GM13976 (cell line): ENCODE measurements around the gene BNIPL.

Source experiments
- DNase-seq: peaks from one replicate; pipeline ENCODE4 v3.0.0; 2012; ENCODE audit warnings: low spot score
- CTCF ChIP-seq: IDR thresholded peaks from 2 replicates; pipeline ENCODE4 v1.5.1; 2012; ENCODE audit warnings: borderline replicate concordance, mild to moderate bottlenecking; ENCODE audit not compliant: insufficient read depth; ENCODE audit errors: extremely low read depth, missing control alignments, control extremely low read depth
- in situ Hi-C: fragments of 300-500 bp; cut with MboI; formaldehyde crosslinking; loops from one replicate; pipeline ENCODE4 v1.12.0; 2022; ENCODE audit warnings: low sequenced_read_pairs, mixed read lengths, inconsistent platforms; ENCODE audit not compliant: unreplicated experiment

The BNIPL gene

GRCh38 chr1:151039521-151039920, 3.1 kb downstream of the BNIPL start:
- DNase-seq, result no peak
- no peak for TF ChIP-seq CTCF
- in situ Hi-C loops, result no loop called here

- DNase-seq, result no peak
- in situ Hi-C loops, result no loop called here
- no peak for TF ChIP-seq CTCF
Observed at GRCh38 chr1:151043163-151043562, 6.8 kb downstream of the BNIPL start.

- TF ChIP-seq CTCF, result no peak
- in situ Hi-C loops, result no loop called here
- peak; percentile 90 for DNase-seq
Observed at GRCh38 chr1:151047591-151047924, 11.2 kb downstream of the BNIPL start, which contains the start of gene C1orf56. Gene C1orf56 (plus strand): TSS chr1:151047751. CDS start chr1:151047848, 97 bp downstream.

GRCh38 chr1:151047925-151048644, 11.7 kb downstream of the BNIPL start:
- peak; percentile 31 for TF ChIP-seq CTCF
- DNase-seq, result peak; percentile 79
- in situ Hi-C loops, result no loop called here

GRCh38 chr1:151048645-151049032, 12.3 kb downstream of the BNIPL start:
- in situ Hi-C loops, result no loop called here
- DNase-seq, result no peak
- no peak for TF ChIP-seq CTCF

GRCh38 chr1:151049458-151049857, 13.1 kb downstream of the BNIPL start:
- in situ Hi-C loops, result no loop called here

More at GRCh38 chr1:151049458-151049857, 13.1 kb downstream of the BNIPL start:
- no peak for TF ChIP-seq CTCF
- DNase-seq, result no peak
